Mammary epithelial cell (primary cell): ENCODE data around the gene ENTPD1.

Source experiments
- EZH2 ChIP-seq: IDR thresholded peaks from 2 replicates; pipeline ENCODE4 v1.6.1; 2012; ENCODE audit warnings: low read length, inconsistent platforms, borderline replicate concordance
- TF ChIP-seq, protein P1 (sequence below), 2 donors: IDR thresholded peaks in 1 of 2; conservative IDR thresholded peaks in 1 of 2; 2 replicates each; pipeline ENCODE4 v1.5.1; 2011 to 2012; ENCODE audit warnings: inconsistent platforms in 2 of 2, low read length in 2 of 2, mild to moderate bottlenecking in 2 of 2, control low read depth in 1 of 2, low read depth in 1 of 2; ENCODE audit not compliant: insufficient read depth in 1 of 2; ENCODE audit errors: extremely low read depth in 1 of 2

DNA sequence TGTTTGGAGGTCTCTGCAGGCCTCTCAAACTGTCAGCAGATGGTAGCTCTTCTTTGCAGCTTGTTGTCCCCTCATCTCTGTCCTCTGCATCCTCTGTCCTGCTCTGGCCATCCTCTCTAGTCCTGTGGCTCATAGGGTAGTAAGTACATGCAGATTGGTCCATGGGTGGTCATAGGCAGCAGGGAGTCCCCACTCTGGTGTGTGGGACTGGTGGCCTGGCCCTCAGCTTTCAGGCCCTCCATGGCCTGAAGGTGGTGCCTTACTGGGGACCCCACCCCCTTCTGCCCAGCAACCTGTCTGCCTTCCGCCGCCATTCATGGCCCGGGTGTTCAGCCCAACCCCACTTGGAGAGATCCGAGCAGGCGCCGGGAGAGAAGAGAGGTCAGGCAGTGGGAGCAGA lies 49.4 kb upstream of the ENTPD1 start:
- TF ChIP-seq, protein P1, sequence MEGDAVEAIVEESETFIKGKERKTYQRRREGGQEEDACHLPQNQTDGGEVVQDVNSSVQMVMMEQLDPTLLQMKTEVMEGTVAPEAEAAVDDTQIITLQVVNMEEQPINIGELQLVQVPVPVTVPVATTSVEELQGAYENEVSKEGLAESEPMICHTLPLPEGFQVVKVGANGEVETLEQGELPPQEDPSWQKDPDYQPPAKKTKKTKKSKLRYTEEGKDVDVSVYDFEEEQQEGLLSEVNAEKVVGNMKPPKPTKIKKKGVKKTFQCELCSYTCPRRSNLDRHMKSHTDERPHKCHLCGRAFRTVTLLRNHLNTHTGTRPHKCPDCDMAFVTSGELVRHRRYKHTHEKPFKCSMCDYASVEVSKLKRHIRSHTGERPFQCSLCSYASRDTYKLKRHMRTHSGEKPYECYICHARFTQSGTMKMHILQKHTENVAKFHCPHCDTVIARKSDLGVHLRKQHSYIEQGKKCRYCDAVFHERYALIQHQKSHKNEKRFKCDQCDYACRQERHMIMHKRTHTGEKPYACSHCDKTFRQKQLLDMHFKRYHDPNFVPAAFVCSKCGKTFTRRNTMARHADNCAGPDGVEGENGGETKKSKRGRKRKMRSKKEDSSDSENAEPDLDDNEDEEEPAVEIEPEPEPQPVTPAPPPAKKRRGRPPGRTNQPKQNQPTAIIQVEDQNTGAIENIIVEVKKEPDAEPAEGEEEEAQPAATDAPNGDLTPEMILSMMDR (conservative IDR thresholded peaks at IDR 0.05 in 1 of 2, IDR thresholded peaks at IDR 0.05 in 1 of 2; ENCODE audit: extremely low read depth in 1 of 2, insufficient read depth in 1 of 2, low read depth in 1 of 2, low read length in 2 of 2): no peak
- no peak for TF ChIP-seq EZH2
